Left lobe of liver (tissue), 2 donors: ENCODE results near the gene PARPBP. TPM values are rescaled to one million over a fixed set of nuclear protein-coding genes. Genes with fewer than 3 reads are reported as not detected.
"Not testable (repeated sequence)": the region's sequence is repeated elsewhere in the genome, so short reads cannot be mapped to it uniquely, and the experiment has no call there.

Experiments used
- ATAC-seq: fragments of 200-7000 bp; cut with Tn5 transposase; one replicate; pipeline ENCODE4 v1.9.1; 2020; ENCODE audit warnings: mild to moderate bottlenecking, moderate library complexity
- DNase-seq: peaks from one replicate; pipeline ENCODE4 v3.0.0-alpha.2; 2020; ENCODE audit warnings: low spot score
- total RNA-seq: library from RNA; stranded (reverse); gene quantifications from one replicate; pipeline ENCODE4 v1.2.1, GENCODE V29; 2021
- donor health status: DM: no; HTN: no; CAD: no; lungs with moderate emphysema.
- donor health status: DM: no; HTN: yes; CAD: no.

Gene PARPBP
- total RNA-seq, 1 donor from 2014 or later, result 0.23 TPM

DNA sequence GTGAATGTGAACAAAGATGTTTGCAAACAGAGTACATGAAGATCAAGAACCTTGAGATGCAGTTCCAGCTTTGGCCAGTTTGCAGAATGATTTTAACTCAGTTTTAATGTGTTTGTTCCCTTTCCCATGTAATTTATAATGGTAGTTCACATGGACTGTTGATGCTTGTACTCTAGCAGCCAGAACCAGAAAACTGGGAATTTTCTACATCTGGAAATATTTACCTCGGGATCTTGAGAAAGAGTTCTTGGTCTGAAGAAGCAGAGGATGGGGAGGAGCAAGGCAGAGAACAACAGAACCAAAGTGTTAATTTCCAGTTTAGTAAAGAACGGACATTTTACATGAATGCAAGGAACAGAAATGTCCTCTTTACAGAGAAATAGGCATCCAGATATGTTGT lies 114.6 kb downstream of the PARPBP start:
- no peak for DNase-seq
- no peak for ATAC-seq

DNA sequence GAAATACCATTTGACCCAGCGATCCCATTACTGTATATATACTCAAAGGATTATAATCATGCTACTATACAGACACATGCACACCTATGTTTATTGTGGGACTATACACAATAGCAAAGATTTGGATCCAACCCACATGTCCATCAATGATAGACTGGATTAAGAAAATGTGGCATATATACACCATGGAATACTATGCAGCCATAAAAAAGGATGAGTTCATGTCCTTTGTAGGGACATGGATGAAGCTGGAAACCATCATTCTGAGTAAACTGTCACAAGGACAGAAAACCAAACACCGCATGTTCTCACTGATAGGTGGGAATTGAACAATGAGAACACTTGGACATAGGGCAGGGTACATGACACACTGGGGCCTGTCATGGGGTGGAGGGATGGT lies 120.9 kb downstream of the PARPBP start:
- not testable (repeated sequence) for ATAC-seq

More for the DNA sequence above, 120.9 kb downstream of the PARPBP start:
- DNase-seq, result not testable (repeated sequence)

Other genes with a start within 250 kb of the PARPBP start
- gene DRAM1, start 242.6 kb upstream of the PARPBP start, total RNA-seq, result 2.5 TPM
- 14.4 TPM for gene WASHC3, start 58.2 kb upstream of the PARPBP start, total RNA-seq
- 5.4 TPM for gene NUP37, start 69 bp upstream of the PARPBP start, total RNA-seq
- gene PMCH, start 77.7 kb downstream of the PARPBP start, total RNA-seq, result not detected